Measurements from ENCODE around the gene KRTAP29-1.
A peak's percentile ranks its signal among the peaks of the same experiment; 100 is the strongest.

The KRTAP29-1 gene

DNA sequence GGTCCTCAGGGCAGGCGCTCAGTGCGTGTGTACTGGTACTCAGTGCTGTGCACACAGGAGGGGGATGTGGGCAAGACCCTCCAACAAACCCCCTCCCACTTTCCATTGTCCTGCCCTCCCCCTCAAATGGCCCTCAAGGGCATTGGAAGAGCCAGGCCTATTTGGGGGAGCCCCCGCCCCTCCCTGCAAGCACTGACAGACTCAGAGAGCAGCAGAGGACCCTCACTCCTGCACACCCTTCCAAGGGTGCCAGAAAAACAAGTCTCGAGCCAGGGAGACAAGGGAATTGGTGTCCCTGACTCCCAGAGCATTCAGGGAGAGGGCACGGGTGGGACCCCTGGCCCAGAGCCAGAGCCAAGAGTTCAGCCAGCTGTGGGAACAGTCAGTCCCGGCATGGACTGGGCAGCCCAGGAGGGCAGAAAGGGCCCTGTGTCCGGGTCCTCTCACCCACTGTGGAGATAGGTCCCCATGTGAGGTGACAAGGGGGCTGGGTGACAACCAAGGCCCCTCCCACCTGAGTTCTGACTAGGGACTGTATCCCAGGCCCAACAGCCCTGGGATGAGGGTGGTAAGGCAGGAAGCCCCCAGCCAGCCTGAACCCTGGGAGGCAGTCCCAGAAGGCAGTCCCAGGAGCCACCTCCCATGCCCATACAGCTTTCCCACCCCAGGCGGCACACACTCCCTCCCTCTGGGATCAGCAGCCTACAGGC lies 24.9 kb upstream of the KRTAP29-1 start:
- no peak for DNase-seq

DNA sequence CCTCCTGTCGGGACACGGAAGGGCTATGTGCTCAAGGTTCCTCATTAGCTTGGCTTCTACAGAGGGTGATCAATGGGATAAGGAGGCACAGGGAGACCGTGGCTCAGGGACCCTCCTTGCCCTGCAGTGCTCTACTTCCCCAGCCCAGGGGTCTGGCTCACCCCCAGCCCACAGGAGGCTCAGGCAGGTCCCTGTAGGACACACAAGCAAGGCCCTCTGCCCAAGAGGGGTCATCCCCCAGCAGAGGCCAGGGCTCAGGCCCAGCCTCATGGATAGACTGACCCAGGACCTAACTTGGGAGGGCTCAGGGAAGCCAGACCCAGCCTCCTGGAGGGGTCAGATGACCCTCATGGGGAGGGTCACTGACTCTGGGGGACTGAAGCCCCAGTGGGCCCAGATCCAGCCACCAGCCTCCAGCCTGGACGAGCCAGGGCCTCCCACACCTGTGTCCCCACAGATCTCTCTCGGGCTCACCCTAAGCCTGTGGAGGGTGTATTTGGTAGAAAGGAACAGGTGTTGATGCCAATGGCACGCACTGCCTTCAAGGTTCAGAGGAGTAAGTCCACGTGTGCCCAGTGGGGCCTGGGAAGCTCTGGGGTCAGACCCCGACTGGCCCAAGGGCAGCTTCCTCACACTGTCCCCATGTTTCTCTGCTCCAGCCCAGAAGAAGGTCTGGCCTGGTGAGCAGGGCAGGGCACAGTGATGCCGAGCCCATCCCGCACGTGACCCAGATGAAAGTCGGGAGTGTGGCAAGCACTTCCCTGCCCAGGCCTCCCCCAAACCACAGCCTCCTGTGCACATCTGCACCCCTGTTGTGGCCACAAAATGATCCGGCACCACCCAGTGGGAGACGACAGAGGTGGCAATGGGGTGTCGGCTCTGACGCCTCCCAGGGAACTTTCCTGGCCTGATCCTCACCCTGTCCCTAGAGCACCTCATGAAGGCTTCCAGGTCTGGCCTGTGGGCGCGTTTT lies 23.8 kb upstream of the KRTAP29-1 start:
- DNase-seq: no peak

DNA sequence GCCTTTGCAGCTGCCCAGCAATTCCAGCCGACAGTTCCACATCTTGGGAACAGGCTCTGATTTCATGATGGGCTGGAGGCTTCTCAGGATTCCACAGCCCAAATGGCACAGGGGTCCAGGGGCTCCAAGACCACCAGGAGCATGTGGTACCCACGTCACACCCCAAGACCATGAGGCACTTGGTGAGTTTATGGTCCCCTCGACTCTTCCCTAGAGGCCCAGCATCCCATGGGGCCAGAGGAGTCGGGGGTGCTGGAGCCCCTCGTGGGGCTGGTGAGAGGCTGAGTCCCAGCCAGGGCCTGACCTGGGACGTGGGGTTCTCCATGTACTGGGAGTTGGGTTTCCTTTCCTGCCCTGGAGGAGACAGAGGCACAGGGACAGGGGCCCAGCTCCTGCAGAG lies 23.0 kb upstream of the KRTAP29-1 start:
- DNase-seq: no peak

DNA sequence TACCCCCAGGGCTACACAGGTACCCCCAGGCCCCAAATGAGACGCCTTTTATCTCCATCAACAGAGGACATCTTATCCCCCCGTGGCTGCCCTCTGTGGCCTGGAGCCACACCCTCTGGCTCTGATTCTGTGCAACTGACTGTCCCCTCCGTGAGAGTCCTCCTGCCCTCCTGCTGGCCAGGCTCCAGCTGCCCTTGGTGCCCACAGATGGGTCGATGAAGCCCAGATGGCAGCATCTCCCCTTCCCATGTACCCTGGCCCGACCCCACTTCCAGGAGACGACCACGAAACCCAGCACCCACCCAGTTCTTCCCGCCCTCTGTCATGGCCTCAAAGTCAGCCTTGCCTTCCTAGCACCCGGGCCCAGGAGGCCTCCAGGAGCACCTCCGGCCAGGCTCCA lies 22.5 kb upstream of the KRTAP29-1 start:
- DNase-seq: no peak

DNA sequence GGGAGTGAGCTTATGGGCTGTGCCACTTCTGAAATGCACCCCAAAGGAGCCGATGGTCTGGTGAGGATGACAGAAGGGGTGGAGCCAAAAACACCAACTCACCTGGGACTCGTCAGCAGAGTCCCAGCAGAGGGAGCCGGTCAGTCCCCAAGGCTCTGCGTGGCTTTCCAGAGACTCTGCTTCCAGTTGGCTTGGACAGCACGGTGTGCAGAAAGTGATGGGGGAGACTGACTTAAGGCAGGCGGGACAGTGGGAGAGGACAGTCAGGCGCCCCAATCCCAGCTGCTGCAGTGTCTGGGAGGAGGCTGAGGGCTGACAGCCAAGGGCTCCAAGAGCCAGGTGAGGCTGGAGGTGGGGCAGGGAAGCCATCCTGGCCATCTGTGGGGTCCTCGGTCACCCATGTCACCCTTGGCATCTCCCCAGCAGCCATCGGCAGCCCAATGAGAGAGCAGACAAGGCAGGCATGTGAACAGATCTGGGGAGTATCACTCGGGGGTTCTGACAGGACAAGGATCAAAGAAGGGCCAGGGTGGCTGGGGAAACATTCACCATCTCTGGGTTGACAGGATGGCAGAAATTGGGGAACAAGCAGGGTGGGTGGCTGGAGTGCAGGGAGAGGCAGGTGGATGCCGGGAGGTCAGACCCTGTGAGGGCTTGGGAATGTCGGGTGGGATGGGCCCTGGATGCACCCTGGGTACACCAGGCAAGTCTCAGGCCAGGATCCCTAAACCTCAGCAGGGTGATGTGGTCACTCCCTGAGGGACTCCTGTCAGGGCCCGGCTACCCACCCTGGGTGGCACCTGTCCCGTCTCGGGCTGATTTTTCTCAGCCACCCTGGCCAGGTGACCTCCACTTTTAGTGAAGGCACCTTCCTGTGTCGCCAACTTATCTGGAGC lies 21.8 kb upstream of the KRTAP29-1 start:
- DNase-seq: no peak

DNA sequence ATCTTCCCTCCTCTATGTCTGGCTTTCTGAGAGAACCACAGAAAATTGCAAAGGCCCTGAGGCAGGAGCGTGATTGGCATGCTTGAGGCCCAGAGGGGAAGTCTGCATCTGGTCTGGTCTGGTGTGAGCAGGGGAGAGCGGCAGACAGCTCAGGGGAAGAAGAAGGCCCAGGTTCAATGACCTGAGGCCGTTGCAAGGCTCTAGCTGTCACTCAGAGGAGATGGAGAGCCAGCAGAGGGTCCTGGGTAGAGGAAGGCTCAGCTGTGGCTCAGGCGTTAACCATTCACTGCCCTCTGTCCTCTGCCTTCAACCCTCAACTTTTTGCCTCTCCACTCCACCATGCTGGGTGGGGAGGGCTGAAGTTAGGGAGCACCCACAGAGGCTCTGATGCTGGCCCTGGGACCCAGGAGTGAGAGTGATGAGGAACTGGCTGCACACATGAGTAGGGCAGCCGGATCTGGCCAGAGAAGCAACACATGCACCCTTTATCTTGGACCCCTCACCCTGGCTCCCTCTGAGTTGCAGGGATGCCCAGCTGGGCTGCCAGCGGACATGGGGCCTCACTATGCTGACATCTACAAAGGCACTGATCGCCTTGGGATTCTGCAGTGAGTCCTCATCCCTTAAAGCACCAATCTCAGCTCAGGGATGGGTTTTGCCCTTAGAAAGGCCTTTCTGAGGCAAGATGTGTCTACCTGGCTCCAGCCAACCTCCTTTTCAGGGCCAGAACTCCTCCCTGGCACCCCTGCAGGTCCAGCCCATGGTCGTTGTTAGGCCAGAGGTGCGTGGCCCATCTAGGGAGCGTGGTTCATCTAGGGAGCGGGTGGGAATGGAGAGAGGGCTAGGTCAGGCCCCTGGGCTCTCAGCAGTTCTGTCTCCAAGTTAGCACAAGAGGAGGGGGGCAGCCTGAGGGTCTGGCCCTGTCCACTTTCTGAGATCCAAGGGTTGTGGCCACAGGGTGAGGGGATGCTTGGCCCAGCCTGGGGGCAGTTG lies 20.5 kb upstream of the KRTAP29-1 start:
- DNase-seq: no peak

DNA sequence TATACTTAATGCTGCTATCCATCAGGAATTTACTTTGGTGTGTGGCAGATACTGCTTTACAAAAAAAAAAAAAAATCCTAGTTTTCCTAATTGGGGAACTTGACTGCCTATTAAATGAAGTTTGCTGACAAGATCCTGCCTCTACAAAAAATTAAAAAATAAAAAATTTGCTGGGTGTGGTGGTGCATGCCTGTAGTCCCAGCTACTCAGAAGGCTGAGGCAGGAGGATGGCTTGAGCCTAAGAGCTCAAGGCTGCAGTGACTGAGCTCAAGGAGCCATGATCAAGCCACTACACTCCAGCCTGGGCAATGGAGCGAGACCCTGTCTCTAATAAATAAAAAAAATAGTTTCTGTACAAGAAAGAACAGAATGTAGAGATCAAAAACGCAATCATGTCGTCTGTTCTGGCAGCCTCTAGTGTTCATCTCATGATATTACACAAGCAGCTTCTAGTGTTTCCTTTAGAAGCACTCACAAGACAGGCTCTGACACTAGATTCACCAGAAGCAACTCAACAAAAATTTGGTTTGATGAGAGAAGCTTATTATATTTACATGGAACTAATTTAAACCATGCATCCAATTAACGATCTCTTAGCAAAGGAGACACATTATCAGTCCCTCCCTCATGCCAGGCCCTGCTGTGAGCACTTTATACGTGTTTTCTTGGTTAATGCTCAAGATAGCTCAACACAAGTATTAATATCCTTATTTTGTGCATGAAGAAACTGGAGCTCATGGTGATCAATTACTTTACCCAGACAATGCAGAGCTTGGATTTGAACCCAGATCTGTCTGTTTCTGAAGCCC lies 19.6 kb upstream of the KRTAP29-1 start:
- DNase-seq: peak; percentile 39

DNA sequence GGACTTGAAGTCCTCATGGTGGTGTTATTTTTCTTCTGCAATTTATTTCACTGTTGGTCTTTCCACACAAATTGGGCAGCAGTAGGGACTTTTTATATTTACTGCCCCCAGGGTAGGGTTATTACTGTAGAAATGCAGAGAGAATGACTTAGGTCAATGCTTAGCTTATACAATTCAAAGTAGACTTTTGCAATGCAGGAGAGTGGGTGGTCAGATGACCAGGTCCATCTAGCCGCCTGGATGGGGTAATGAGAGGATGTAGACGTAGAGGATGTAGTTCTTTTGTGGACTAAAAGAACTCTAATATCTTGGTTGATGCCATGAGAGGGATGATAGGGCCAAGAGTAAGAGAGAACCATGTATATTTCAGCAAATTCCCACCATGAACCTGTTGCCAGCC lies 15.6 kb upstream of the KRTAP29-1 start:
- peak; percentile 38 for DNase-seq

DNA sequence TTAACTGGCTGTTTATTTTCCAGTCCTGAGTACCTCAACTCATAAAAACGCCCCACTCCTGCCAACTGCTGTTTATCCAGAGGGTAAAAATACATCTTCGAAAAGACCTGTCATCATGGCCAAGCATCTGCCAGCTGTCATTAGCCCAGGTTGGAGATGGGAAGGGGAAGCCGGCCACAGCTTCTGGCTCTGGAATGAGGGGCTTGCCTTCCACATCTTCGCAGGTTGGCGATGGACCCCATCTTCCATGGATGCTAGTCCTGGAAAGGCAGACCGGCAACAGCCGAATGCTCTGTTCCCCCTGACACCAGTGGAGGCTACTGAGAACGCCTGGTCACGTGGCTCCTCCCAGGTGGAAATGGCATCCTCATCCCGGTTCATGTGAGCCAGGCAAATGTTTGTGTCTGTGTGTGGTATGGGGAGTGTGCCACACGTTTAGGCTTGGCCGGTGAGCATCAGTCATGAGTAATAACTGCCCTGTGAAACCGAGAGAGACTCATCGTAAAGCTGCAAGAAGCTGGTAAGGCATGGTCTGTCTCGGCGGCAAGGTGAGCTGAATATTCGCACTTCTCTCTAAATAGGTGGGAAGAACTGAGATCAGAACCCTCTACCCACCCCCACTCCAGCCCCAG lies 13.3 kb upstream of the KRTAP29-1 start:
- DNase-seq: no peak

DNA sequence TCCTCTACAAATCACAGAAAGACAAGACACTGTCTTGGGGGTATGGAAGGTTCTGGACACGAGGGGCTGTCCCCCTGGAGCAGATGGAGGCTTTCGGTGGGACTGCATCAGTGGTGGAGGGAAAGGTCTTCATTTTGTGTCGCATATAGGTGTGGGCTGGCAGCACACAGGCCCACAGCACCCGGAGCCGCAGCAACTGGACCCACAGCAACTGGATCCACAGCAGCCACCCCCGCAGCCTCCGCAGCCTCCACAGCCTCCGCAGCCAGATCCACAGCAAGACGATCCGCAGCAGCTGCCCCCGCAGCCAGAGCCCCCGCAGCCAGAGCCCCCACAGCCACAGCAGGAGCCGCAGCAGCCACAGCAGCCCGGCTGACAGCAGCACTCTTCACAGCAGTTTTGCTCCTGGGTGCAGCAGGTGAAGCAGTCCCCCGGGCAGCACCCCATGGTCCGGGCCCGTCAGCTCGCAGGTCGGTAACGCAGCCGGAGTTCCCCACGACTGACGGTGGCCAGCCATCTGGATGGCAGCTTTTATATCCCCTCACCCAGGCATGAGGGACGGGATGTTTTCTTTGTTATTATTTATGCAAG lies 12.6 kb upstream of the KRTAP29-1 start, which contains the start of gene KRTAP17-1:
KRTAP17-1 (minus strand) TSS at position 507 of the 591 bp plus-strand sequence; CDS start at position 447, 60 bp downstream.
- no peak for DNase-seq

DNA sequence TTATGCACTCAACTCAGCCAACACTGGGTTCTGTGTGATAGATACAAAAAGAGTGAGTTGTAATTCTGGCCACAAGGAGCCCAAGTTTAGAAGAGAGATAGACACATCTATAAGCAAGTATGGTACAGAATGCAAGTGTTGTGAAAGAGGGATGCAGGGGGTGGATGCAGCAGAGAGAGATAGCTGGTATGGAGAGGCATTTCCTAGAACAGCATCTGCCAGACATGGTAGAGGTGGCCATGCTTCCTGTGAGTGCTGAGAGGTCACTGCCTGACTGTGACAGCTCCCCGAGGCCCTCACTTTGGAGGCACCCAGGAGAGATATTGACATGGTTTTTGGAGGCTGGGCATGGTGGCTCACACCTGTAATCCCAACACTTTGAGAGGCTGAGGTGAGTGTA lies 8.5 kb upstream of the KRTAP29-1 start:
- no peak for DNase-seq

DNA sequence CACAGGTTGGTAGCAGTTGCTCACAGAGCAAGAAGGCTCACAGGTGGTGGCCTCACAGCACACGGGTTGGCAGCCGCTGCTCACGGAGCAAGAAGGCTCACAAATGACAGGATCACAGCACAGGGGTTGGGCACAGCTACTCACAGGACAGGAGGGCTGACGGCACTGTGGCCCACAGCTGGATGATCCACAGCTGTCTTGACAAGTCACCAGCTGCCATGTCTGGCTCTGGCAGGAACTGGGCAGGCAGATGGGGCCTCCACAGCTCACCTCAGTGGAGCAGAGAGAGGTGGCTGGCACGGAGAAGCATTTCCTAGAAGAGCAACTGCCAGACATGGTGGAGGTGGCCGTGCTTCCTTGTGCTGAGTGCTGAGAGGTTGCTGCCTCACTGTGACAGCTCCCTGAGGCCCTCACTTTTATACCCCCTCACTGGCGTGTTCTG lies 6.3 kb upstream of the KRTAP29-1 start, which contains the start of gene KRTAP16-1:
KRTAP16-1 (minus strand) TSS at position 392 of the 442 bp plus-strand sequence; CDS start at position 336, 56 bp downstream.
- DNase-seq: no peak

DNA sequence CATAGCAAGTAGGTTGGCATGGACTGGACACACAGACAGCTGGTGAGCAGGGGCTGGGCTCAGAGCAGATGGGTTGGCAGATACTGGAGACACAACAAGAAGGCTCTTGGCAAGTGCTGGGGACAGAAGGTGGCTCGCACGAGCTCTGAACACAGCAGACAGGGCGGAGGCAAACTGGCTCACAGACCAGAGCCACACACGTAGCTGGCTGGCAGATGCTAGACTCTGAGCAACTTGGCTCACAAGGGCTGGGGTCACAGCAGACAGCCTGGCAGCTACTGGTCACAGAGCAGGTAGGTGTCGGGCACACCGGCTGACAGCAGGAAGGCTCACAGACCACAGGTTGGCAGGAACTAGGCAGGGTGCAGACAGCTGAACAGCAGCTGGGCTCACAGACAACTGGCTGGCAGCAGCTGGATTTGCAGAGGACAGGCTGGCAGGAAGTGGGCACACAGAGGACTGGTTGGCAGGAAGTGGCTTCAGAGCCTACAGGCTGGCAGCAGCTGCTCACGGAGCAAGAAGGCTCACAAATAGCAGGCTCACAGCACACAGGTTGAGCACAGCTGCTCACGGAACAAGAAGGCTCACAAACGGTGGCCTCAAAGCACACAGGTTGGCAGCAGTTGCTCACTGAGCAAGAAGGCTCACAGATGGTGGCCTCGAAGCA lies 5.7 kb upstream of the KRTAP29-1 start:
- DNase-seq: no peak

DNA sequence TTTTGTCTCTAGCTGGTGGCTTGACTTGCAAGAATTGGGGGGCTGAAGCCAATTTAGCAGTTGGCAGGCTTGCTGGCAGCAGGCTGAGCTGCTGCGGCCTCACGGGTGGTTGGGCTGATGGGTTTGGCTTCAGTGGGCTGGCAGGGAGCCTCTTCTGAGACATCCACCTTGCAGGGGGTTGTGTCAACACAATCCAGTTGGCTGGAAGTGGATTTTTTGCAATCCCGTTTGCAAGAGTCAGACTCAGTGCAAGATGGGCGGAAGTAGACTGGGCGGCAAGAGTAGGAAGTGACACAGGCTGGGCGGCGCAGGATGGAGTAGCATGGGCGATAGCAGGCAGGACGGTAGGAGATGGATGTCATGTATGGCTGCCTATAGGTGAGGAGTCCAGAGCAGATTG lies 5.0 kb upstream of the KRTAP29-1 start:
- peak; percentile 18 for DNase-seq

DNA sequence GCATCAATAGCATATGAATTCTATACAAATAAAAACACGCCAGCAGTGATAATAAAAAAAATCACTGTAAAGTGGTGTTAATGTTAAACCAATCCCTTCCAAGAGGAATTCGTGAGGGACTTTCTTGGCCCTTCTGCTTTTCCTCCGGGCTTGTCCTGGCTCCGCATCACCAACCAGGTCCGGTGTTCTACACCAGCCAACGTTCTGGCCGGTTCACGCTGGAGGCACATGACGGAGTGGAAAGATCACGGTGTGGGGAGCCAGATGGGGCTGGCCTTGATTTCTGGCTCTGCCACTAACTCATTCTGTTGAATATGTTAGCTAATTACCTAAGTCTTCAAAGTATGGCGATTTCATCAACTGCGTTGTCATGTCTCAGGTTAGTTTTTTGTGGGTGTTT lies 1.4 kb upstream of the KRTAP29-1 start:
- no peak for DNase-seq

DNA sequence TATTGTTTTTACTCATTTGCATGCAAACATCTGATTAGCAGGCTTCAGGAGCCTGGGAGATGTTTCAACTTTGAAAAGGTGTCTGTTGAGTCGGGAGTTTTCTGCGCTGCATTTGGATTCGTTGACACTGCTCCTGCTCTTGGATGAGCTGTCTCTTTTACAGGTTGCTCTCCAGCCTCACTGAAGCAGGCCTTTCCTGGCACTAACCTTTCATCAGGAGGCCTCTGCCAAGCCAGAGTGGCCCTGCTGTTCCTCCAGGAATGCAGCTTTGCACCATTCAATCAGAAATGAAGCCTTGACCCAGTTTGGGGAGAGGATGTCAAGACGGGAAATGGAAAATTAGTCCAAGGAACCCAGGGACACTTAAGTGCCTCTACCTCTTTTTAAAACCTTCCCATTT lies 330 bp upstream of the KRTAP29-1 start:
- DNase-seq: no peak

DNA sequence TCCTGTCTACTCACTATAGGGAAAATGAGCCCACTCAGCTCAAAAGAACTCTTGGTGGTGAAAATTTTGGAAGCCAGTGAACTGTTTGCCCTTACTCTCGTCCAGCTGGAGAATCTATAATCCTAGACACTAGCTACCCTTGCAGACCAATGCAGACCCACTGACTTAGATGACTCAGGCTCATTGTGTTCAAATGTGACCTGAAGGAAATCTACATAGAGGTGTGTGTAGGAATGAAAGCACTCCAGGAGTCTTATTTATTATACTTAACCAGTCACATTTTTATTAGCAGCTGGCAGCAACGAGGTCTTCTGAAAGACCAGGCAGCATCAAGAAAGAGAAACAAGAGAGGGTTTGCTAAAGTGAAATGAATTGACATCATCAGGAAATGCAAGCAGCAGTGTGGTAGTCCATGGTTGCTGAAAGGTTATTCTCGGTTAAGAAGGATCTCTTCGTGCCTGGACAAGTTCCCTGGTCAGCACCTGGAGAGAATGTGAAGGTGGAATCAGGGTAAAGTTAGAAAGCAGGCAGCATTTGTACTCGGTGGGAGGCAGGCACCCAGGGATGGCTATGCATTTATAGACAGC lies 1.4 kb downstream of the KRTAP29-1 start:
- no peak for DNase-seq

DNA sequence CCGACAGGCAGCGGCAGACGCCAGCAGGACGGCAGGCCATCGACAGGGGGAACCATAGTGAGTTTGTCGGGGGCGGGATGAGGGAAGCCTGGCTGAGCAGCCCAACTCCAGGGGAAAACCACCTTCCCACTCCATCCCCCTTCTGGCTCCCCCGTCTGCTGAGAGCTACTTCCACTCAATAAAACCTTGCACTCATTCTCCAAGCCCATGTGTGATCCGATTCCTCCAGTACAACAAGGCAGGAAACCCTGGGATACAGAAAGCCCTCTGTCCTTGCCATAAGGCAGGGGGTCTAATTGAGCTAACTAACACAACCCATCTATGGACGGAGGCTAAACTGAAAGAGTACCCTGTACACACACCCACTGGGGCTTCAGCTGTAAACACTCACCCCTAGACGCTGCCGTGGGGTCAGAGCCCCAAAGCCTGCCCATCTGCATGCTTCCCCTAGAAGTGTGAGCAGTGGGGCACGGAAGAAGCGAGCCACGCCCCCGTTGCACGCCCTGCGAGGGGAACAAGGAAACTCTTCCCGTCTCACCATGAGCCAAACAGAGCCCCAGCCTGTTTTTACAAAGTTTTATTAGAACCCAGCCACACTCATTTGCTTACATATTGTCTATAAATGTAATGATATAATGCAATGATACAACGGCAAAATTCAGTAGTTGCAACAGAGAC lies 4.1 kb downstream of the KRTAP29-1 start:
- DNase-seq: no peak

All from inflammatory macrophage treated with lipopolysaccharide for 4 hours (primary cell).